Tibial artery (tissue), 4 donors: ENCODE measurements around the gene PRKAG2.
"Not testable (repeated sequence)": the region's sequence is repeated elsewhere in the genome, so short reads cannot be mapped to it uniquely, and the experiment has no call there.

Experiments used
- DNase-seq, 2 donors: peaks; one replicate each; pipeline ENCODE4 v3.0.0-alpha.2; 2019
- H3K27ac ChIP-seq, 2 donors: fragments of 200-600 bp; sonication (generic) in 1 of 2; 1 replicate in 1 of 2; 2 replicates in 1 of 2; pipeline ENCODE4 v1.5.1; 2018 to 2019; ENCODE audit warnings: mild to moderate bottlenecking in 1 of 2
- H3K27me3 ChIP-seq, 2 donors: fragments of 200-600 bp; sonication (generic) in 1 of 2; one replicate each; pipeline versions ENCODE4 v1.5.1 to v1.6.0; 2016 to 2019
- H3K36me3 ChIP-seq, 3 donors: fragments of 200-600 bp; sonication (generic) in 2 of 3; one replicate each; pipeline ENCODE4 v1.5.1; 2016 to 2019; ENCODE audit warnings: mild to moderate bottlenecking in 2 of 3
- H3K4me1 ChIP-seq, 4 donors: fragments of 200-600 bp; sonication (generic) in 2 of 4; 1 replicate in 3 of 4; 2 replicates in 1 of 4; pipeline ENCODE4 v1.5.1; 2016 to 2019
- H3K4me3 ChIP-seq, 2 donors: fragments of 200-600 bp; sonication (generic) in 1 of 2; 1 replicate in 1 of 2; 2 replicates in 1 of 2; pipeline ENCODE4 v1.5.1; 2018 to 2019; ENCODE audit warnings: mild to moderate bottlenecking in 2 of 2
- H3K9me3 ChIP-seq, 3 donors: fragments of 200-600 bp; sonication (generic) in 1 of 3; one replicate each; pipeline ENCODE4 v1.5.1; 2016 to 2019
- intact Hi-C: fragments of 100-400 bp; cut with DNase I; formaldehyde crosslinking; loops from one replicate; pipeline ENCODE4 v1.15.0; 2023; ENCODE audit warnings: low total_unique reads
- TF ChIP-seq, protein P1 (sequence below), 2 experiments: fragments of 200-600 bp in 1 of 2; fragments of 450-650 bp in 1 of 2; IDR thresholded peaks; one replicate each; pipeline ENCODE4 v1.5.1; 2017 to 2019; ENCODE audit warnings: antibody characterized with exemption in 2 of 2, mild to moderate bottlenecking in 1 of 2, moderate library complexity in 1 of 2

PRKAG2 gene

DNA sequence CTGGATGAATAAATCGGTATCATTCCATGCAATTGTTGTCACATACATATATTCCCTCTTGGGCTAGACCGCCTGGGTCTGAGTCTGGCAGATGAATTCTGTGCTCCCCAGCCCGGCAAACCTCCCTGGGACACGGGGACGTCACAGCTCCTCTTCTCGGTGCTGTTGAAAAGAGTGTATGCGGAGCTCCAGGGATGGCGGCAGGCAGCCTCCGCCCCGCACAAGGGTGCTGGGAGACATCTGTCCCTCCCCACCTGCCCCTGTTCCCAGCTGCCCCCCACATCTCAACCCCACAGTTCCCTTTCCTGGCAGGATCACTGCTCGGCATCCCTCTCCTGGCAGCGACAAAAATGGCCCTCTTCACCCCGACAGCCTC is 32.1 kb downstream of the PRKAG2 start:
- intact Hi-C loops, result no loop called here
- Histone ChIP-seq H3K4me1 (no peaks in the 10 kb centered on the region), H3K27ac (no peak overlapping the region), H3K4me3 (no peak overlapping the region), H3K36me3 (peaks cover 0 to 5% (median 0%) of the 10 kb centered on the region in 3 donors), H3K27me3 (no peaks in the 10 kb centered on the region), H3K9me3 (no peaks in the 10 kb centered on the region)
- DNase-seq, result no peak
- TF ChIP-seq, protein P1, sequence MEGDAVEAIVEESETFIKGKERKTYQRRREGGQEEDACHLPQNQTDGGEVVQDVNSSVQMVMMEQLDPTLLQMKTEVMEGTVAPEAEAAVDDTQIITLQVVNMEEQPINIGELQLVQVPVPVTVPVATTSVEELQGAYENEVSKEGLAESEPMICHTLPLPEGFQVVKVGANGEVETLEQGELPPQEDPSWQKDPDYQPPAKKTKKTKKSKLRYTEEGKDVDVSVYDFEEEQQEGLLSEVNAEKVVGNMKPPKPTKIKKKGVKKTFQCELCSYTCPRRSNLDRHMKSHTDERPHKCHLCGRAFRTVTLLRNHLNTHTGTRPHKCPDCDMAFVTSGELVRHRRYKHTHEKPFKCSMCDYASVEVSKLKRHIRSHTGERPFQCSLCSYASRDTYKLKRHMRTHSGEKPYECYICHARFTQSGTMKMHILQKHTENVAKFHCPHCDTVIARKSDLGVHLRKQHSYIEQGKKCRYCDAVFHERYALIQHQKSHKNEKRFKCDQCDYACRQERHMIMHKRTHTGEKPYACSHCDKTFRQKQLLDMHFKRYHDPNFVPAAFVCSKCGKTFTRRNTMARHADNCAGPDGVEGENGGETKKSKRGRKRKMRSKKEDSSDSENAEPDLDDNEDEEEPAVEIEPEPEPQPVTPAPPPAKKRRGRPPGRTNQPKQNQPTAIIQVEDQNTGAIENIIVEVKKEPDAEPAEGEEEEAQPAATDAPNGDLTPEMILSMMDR (IDR thresholded peaks at IDR 0.05), result no peak

DNA sequence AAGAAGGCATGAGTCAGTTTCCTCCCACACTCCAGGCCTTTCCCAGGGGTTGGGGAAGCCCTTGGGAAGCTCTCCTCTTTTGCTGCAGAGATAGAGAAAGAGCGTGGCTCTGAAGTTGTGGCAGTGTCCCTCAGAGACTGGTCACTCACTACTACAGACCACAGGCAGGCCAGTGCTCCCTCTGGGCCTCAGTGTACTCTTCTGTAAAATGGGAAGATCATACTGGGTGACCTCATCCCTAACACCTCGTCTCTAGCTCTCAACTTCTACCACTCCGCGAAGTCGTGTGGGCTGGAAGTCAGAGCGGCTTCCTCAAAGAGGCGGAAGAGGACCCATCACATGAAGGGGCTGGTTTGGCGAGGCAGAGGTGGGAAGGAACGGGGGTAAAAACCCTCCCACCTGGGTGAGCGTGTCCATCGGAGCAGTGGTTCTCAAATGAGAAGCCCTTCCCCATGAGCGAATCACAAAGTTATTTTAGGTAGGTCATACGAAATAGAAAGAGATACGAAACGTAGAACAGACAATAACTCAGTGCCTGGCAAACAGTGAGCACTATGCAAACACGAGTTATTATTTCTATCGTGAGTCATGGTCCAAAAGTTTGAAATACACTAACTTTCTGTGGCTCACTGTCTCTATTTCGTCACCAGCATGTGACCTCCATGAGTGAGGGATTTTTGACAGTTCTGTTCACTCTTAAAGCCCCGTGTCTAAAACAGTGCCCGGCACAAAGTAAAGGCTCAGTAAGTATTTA is 32.7 kb downstream of the PRKAG2 start:
- Histone ChIP-seq H3K36me3 (peaks cover 0 to 5% (median 0%) of the 10 kb centered on the region in 3 donors), H3K9me3 (no peaks in the 10 kb centered on the region), H3K4me1 (no peaks in the 10 kb centered on the region), H3K27ac (no peak overlapping the region), H3K27me3 (no peaks in the 10 kb centered on the region), H3K4me3 (no peak overlapping the region)
- TF ChIP-seq, protein P1 (IDR thresholded peaks at IDR 0.05), result no peak
- no peak for DNase-seq
- intact Hi-C loops, result no loop called here

DNA sequence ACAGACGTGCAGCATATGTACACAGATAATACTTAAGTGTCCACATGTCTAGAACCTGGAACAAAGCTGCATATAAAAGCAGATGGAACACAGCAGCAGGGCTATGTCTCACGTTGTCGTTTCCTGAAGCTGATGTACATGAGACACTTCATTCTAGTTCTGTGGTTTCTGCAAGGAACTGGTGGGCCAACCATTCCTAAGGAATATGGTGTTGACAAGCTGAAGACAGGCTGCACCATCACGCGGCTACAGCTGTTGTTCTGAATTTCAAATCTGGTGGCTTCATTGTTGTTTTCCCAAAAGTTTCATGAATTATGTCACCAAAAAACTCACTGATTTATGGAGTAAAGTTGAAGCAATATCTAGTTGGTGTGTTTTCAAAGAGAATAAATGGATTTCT is 33.7 kb downstream of the PRKAG2 start:
- Histone ChIP-seq H3K27me3 (no peaks in the 10 kb centered on the region), H3K36me3 (peaks cover 0 to 5% (median 0%) of the 10 kb centered on the region in 3 donors), H3K4me3 (no peak overlapping the region), H3K9me3 (no peaks in the 10 kb centered on the region), H3K27ac (no peak overlapping the region), H3K4me1 (no peaks in the 10 kb centered on the region)
- TF ChIP-seq, protein P1 (IDR thresholded peaks at IDR 0.05), result no peak
- intact Hi-C loops, result no loop called here
- DNase-seq, result no peak

DNA sequence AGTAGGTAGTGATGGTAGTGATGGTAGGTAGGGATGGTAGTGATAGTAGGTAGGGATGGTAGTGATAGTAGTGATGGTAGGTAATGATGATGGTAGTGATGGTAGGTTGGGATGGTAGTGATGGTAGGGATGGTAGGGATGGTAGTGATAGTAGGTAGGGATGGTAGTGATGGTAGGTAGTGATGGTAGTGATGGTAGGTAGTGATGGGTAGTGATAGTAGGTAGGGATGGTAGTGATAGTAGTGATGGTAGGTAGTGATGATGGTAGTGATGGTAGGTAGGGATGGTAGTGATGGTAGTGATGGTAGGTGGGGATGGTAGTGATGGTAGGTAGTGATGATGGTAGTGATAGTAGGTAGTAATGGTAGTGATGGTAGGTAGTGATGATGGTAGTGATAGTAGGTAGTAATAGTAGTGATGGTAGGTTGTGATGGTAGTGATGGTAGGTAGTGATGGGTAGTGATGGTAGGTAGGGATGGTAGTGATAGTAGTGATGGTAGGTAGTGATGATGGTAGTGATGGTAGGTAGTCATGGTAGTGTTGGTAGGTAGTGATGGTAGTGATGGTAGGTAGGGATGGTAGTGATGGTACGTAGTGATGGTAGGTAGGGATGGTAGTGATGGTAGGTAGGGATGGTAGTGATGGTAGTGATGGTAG is 35.4 kb downstream of the PRKAG2 start:
- H3K4me3 ChIP-seq, H3K27ac ChIP-seq, H3K27me3 ChIP-seq, H3K36me3 ChIP-seq, H3K9me3 ChIP-seq, DNase-seq, H3K4me1 ChIP-seq, intact Hi-C loops: not testable (repeated sequence)

DNA sequence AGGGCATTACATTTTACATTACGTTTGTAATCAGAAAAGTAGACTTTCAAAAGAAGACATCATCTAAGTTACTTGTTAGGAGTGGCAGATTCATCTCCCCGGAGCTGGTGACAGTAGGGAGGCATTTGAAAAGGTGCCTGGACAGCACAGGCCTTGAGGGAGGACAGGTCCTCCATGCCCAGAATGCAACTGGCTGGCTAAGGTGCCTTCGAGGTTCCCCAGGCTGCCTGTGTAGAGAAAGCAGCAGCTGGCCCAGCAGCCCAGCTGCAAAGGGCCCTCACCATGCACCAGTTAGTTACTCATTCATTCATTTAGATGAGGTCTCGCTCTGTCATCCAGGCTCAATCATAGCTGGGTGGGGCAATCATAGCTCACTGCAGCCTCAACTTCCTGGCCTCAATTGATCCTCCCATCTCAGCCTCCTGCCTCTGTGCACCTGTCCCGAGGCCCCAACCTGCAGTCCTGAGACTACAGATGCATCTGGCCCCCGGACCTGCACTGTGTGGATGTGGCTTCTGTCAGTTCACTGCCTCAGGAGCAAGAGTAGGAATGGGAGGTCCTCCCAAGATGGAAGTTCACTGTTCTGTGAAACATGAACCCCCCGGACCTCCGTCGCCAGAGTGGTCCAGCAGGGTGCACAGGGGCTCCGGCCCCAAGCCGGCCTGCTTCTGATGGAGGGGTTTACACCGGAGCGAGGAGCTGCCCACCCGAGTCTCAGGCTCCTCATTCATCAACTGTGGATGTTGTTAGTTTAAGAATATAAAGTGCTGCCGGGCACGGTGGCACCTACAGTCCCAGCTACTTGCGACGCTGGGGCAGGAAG is 36.6 kb downstream of the PRKAG2 start:
- Histone ChIP-seq H3K27me3 (no peaks in the 10 kb centered on the region), H3K4me3 (no peak overlapping the region), H3K9me3 (no peaks in the 10 kb centered on the region), H3K36me3 (peaks cover 0 to 5% (median 0%) of the 10 kb centered on the region in 3 donors), H3K27ac (no peak overlapping the region), H3K4me1 (no peaks in the 10 kb centered on the region)
- no peak for DNase-seq
- intact Hi-C loops, result no loop called here
- TF ChIP-seq, protein P1 (IDR thresholded peaks at IDR 0.05), result no peak
